Measurements from ENCODE around the gene SLC35E2B.
"Not testable (repeated sequence)": the region's sequence is repeated elsewhere in the genome, so short reads cannot be mapped to it uniquely, and the experiment has no call there.

DNA sequence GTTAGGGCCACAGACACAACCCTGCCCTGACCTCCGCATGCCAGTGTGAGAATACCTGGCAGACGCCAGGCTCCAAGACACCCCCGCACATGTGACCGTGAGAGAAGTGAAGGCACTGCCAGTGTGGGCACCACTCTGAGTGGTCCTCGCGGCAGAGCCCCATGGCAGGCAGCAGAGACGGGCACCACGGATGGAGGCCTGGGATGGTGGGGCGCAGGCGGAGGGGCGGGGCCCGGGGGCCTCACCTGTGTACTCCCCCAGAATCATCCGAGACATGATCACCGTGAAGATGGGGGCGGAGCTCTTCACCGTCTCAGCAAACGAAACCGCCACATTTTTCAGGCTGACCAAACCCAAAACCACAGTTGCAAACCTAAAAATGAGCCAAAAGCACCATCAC is 17.4 kb downstream of the SLC35E2B start:
- TF ChIP-seq, protein P1, sequence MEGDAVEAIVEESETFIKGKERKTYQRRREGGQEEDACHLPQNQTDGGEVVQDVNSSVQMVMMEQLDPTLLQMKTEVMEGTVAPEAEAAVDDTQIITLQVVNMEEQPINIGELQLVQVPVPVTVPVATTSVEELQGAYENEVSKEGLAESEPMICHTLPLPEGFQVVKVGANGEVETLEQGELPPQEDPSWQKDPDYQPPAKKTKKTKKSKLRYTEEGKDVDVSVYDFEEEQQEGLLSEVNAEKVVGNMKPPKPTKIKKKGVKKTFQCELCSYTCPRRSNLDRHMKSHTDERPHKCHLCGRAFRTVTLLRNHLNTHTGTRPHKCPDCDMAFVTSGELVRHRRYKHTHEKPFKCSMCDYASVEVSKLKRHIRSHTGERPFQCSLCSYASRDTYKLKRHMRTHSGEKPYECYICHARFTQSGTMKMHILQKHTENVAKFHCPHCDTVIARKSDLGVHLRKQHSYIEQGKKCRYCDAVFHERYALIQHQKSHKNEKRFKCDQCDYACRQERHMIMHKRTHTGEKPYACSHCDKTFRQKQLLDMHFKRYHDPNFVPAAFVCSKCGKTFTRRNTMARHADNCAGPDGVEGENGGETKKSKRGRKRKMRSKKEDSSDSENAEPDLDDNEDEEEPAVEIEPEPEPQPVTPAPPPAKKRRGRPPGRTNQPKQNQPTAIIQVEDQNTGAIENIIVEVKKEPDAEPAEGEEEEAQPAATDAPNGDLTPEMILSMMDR (IDR thresholded peaks at IDR 0.05), result not testable (repeated sequence)
- not testable (repeated sequence) for TF ChIP-seq EP300 (IDR thresholded peaks at IDR 0.05)
